NCI-H345 treated with DMSO at 0.1 percent for 48 hours (cell line): ENCODE data around the gene ACSM3.
"Not testable (repeated sequence)": the region's sequence is repeated elsewhere in the genome, so short reads cannot be mapped to it uniquely, and the experiment has no call there.

Source experiments
- DNase-seq: peaks from one replicate; lab custom pipeline; 2025; ENCODE audit not compliant: unreplicated experiment; lab: John Stamatoyannopoulos, UW

ACSM3 gene

DNA sequence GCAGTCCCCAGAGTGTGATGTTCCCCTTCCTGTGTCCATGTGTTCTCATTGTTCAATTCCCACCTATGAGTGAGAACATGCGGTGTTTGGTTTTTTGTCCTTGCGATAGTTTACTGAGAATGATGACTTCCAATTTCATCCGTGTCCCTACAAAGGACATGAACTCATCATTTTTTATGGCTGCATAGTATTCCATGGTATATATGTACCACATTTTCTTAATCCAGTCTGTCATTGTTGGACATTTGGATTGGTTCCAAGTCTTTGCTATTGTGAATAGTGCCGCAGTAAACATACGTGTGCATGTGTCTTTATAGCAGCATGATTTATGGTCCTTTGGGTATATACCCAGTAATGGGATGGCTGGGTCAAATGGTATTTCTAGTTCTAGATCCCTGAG, 8.0 kb upstream of the ACSM3 start:
- not testable (repeated sequence) for DNase-seq

DNA sequence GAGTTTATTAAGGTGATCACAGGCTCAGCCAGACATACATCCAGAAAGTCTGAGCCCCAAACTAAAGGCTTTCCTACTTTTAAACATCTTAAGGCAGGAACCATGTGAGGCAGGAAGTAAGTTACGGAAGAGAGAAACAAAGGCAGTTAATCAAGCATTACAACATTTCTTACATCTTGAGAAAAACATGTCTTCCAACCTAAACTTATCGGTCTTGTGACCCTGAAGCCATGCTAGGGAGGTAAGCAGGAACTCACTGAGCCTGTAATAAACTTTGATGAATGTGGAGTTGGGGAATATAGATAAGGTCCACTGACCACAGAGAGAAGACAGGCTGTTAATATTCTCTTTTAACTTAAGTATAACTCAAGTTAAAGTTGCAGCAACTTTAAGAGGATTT, 3.5 kb upstream of the ACSM3 start:
- DNase-seq = no peak

DNA sequence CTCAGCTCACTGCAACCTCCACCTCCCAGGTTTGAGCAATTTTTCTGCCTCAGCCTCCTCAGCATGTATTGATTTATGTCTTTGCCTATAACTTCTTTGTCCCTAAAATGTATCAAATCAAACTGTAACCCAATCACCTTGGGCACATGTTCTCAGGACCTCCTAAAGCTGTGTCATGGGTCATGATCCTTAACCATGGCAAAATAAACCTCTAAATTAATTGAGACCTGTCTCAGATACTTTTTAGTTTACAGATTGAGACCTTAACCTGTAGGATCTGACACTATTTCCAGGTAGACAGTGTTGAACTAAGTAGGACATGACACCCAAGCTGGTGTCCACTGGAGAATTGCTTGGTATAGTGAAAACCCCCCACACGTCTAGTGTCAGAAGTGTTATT, 2.6 kb upstream of the ACSM3 start:
- no peak for DNase-seq

DNA sequence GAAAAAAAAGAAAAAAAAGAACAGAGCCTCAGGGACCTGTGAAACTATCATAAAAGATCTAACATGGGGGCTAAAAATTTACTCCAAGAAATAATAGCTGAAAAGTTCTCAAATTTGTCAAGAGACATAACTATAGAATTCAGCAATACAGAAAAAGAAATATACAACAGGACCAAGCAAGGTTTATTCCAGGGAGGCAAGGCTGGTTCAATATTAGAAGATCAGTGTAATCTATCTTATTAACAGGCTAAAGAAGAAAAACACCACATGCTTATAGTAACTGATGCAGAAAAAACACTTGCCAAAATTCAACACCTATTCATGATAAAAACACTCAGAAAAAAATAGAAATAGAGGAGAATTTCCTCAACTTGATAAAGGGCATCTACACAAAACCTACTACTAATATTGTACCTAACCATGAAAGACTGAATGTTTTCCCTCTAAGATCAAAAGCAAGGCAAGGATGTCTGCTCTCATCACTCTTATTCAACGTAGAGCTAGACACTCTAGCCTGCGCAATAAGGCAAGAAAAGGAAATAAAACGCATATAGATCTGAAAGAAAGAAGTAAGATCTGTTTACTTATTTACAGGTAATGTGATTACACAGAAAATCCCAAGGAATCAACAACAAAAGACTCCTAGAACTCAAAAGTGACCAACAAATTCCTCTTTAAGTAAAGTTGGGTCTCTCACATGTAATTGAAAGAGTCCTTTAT, 1.2 kb upstream of the ACSM3 start:
- no peak for DNase-seq

DNA sequence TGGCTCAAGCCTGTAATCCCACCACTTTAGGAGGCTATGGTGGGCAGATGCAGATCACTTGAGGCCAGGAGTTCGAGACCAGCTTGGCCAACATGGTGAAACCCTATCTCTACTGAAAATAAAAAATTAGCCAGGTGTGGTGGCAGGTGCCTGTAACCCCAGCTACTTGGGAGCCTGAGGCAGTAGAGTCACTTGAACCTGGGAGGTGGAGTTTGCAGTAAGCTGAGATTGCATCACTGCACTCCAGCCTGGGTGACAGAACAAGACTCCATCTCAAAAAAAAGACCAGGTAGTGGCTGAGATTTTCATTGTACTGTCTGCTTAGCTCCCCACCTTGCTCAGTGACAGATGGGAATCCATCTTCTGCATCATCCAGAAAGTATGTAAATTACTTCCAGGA, 634 bp downstream of the ACSM3 start:
- not testable (repeated sequence) for DNase-seq

DNA sequence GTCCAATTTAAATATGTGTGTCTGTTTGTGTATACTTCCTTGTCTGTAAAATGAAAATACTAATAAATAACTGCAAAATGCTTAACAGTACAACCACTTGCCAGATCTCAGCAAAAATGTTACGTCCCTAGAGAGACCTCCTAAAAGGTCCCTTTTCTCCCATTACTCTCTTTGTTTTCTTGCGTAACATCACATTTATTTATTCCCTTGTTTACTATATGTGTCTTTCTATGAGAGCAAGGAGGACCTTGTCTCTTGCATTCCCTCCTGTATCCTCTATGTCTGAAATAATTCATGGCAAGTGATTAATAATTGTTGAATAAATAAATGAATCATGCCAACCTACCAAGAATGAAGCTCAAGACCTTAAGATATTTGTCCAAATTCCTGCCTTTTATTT, 1.9 kb downstream of the ACSM3 start:
- no peak for DNase-seq

DNA sequence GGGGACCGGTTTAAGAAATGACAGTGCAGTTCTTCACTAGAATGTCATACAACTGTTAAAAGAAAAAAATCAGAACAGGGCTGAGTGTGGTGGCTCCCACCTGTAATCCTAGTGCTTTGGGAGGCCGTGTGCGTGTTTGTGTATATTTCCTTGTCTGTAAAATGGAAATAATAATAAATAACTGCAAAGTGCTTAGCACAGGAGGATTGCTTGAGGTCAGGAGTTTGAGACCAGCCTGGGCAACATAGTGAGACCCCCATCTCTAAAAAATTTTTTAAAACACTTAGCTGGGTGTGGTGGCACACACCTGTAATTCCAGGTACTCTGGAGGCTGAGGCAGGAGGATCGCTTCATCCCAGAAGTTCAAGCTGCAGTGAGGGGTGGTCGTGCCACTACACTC, 2.5 kb downstream of the ACSM3 start:
- no peak for DNase-seq

DNA sequence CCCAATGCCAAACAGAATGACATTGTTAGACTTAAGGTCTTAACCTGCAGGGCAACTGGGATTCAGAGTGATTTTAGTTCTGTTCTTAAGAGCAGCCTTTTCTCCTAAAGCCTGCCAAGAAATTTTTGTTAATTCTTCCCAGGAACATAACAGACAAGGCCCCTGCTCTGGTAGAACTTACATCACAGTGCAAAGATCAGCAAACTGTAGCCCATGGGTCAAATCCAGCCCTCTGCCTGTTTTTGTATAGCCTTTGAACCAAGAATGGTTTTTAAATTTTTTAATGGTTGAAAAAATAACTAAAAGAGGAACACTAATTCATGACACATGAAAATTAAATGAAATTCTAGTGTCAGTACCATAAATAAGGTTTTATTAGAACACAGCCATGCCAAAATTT, 3.8 kb downstream of the ACSM3 start:
- no peak for DNase-seq

DNA sequence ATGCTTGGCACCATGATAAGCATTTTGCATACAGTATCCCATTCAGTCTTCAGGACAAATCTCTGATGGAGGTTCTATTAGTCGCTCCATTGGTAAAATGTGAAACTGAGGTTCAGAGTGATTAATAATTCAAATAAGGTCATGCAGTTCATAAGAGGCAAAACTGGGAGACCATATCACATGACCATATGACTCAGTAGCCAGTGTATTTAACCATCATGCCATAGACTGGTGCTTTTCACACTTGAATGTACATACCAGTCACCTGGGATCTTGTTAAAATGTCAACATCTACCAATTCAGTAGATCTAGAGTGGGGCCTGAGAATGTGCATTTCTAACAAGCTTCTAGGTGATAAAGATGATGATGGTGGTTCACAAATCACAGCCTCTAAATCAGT, 4.3 kb downstream of the ACSM3 start:
- DNase-seq = no peak

DNA sequence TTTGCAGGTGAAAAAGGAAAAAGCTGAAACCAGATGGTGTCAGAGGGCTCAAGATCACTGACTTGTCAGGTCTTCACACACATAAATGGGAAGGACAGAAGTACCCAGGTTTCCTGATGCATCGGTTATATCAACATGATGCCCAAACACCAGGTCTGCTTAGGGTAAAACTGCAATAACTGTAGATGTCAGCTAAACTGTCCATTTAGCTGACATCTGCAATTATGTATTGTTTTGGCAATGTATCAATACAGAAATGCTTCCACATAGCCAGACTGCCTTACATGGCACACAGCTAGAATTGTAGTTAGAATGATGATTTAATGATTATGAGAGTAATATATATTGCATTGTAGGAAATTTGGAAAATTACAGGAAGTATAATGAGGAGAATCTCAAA, 5.0 kb downstream of the ACSM3 start:
- no peak for DNase-seq

DNA sequence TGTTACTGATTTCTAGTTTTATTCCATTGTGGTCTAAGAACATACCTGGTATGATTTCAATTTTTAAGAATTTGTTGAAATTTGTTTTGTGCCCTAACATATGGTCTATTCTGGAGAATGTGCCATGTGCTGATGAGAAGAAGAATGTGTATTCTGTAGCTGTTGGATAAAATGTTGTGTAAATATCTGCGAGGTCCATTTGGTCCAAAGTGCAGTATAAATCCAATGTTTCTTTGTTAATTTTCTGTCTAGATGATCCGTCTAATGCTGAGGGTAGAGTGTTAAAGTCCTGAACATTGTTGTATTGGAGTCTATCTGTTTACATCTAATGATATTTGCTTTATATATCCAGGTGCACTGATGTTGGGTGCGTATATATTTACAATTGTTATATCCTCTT, 9.9 kb downstream of the ACSM3 start:
- DNase-seq = no peak

DNA sequence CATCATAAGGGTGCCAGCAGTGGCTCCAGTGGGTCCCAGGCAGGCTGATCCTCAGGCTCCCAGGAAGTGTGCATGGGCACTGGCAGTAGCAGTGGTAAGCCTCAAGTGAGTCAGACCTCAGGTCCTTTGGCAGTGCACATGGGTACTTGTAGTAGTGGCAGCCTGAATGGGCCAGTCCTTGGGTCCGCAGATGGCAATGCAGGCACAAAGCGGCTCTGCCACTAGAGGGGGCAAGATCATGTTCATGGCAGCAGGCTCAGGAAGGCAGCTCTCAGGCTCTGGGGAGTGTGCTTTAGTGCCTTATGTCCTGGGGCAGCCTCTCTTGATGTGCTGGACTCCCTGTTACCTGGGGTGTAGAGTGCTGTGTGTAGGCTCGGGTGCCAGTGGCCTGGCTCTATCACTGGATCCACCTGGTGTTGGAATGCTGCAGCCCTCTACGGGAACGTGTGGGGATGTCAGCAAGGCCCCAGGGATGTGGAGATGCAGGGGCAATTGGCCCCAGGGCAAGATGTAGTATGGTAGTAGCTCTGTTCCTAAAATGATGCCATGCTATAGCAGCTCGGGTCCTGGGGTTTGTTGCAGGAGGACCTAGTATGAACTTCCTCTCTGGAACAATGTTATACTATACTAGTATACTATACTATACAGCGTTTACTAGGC, 11.0 kb downstream of the ACSM3 start:
- peak; percentile 16 for DNase-seq

DNA sequence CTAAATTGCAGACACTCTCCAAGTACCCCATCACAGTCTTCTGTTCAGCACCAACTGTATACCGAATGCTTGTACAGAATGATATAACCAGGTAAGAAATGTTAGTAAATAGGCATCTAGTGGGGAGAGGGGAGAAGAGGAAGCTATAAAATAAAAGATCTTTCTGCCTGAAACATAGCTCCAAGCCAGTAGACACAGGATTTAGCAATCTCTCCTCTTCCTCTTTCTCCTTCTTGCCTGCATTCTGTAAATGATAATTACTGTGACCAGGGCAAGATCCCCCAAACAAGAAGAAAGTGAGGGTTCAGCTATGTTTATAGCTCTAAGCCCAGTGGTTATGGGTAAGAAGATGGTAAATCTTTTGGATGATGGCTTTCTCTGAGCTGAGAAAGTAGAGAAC, 17.9 kb downstream of the ACSM3 start:
- DNase-seq = no peak

DNA sequence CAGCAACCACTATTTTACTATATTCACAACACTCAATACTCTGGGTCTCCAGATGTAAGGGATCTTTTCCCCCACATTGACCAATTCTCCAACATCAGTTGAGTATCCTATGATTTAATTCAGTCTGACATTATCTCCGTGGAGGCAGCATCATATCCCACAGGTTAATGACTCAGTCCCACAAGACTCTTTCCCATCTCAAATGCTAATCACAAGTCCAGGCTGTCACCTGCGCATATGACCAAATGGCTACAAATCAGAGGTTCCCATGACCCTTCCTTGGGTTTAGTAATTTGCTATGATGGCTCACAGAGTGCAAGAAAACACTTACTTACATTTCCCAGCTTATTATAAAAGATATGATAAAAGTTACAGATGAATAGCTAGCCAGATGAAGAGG, 18.7 kb downstream of the ACSM3 start:
- no peak for DNase-seq

DNA sequence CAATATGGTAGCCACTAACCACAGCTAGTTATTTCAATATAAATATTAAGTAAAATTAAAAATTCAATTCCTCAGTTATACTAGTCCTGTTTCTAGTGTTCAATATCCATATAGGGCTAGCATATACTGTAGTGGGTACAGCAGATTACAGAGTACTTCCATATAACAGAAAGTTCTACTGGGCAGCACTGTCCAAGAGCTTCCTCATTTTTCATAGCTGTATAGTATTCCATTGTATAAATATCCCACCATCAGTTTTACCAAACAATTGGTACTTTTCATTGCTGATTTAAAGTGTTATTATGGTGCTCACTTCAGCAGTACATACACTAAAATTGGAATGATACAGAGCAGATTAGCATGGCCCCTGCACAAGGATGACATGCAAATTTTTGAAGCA, 20.4 kb downstream of the ACSM3 start:
- DNase-seq = no peak

DNA sequence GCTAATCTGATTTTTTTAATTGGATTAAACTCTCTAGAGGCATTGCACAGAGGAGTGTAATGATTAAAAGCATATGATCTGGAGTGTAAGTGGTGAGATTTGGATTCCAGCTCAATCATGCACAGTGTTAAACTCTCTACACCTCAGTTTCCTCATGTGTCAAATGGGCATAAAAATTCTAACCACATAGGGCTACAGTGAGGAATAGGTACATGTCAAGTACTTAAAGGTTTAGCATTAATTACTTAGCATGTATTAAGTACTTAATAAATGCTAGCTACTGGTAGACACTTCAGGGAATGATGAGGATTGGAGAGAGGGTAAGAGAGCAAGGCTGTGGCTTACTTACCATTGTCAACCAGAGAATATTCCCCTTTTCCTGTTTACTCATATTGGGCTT, 25.3 kb downstream of the ACSM3 start:
- no peak for DNase-seq

DNA sequence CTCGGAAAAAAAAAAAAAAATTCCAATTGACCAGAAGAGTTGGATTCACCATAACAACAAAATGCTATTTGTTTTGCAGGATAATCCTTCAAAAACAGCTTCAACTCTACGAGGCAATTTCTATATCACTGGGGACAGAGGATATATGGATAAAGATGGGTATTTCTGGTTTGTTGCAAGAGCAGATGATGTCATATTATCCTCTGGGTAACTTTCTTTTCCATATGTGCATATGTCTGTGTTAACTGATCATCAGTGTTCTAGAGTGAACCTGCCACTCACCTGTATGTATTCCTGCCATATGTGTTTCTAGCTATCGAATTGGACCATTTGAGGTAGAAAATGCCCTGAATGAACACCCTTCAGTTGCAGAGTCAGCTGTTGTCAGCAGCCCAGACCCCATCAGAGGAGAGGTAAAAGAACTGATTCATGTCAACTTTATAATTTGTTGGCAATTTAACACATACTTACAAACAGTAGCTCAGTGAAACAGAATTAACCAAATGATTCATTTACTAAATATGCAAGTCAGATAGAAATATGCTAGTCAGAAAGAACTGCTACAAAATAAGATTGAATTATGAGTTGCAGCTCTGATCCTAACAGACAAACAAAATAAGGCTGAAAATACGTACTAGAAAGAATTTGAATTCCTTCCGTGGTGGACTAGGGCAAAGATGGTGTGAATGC, 28.3 kb downstream of the ACSM3 start:
- DNase-seq = no peak

DNA sequence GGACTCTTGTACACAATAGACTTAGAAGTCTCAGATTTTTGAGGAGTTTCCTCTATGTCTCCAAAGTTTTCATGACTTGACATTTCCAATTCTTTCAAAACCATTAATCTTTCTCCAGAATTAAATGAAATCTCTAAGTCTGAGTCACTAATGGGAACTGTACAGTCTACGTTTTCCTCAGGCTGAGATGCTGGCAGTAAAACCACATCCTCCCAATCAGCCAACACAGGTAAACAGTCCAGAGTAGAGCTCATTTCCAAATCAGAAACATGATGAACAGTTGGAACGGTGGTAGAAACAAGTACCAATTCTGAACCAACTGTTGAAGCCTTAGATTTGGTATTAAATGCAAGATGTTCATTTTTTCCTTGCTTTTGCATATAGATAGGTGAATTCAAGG, 34.5 kb downstream of the ACSM3 start:
- no peak for DNase-seq

DNA sequence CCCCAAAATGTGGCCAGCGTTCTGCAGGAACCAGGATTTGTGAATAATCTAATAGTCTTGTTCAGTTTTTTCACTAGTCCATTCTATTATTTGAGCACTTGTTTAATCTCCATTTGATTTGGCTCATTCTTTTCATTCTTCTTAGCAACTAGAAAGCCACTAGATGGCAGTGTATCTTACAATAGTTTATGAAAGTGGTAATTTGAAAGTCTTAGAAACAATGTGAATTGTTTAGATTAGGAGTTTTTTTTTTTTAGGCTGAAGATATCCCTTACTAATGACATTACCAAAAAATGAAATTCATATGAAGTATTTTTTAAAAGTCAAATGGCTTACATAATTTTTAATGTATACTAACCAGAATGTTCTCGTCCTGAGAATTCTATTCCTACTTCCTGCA, 35.8 kb downstream of the ACSM3 start:
- no peak for DNase-seq

DNA sequence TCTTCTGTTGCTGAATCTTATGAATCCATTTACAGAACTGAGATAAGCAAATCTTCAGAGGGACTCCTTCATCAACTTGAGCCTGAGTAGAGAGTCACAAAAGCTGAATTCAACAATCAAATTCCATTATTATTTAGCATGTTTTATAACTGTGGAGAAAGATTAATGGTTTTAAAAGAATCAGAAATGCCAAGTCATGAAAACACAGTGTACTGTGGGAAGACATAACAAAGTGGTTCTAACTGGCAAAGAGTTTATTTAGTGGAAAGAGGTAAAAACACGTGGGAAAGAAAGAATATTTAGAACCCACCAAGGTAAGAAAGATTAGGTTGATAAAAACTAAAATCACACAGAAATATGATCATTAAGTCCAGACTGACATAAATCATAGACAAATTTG, 37.5 kb downstream of the ACSM3 start:
- no peak for DNase-seq

DNA sequence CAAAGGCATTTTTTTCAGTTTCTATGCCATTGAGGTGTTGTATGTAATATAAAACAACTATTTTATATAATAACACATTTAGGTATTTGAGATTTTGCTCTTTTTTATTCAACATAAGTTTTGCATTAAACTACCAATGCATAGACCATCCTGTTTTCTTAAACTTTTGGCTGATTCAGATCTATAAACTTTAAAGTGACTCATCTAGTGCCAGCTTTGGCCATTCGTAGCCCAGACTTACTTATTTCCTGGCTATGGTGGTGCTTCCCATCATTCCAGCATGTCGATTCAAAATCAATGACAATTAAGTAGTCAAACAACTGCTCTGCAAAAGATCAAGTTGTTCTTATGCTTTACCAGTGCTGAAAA, 39.4 kb downstream of the ACSM3 start:
- no peak for DNase-seq

DNA sequence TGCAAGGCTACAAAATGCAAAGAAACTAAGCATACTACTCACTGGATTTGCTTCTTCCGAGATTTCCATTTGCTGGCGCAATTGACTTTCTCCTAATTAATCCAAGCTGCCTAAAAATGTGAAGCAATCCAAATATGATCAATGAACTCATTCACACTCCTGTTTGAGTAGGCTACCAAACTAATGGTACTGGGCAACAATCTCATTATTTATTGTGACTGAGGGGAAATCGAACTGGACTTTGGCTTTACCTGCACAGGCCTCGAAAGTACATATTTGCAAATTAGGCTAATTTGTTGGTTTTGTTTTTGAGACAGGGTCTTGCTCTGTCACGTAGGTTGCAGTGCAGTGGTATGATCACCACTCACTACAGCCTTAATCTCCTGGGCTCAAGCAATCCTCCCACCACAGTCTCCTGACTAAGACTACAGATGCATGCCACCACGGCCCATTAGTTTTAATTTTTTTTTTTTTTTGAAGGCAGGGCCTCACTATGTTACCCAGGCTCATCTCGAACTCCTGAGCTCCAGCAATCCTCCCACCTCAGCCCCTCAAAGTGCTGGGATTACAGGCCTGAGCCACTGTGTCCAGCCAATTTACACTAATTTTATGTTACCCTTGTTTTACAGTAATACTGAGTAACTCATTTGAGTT, 39.9 kb downstream of the ACSM3 start:
- no peak for DNase-seq
